ENCODE data around the gene RAVER2.
A peak's percentile ranks its signal among the peaks of the same experiment; 100 is the strongest.
"Not testable (repeated sequence)": the region's sequence is repeated elsewhere in the genome, so short reads cannot be mapped to it uniquely, and the experiment has no call there.

RAVER2 gene

GRCh38 chr1:64775113-64775512 is 30.2 kb downstream of the RAVER2 start:
- Histone ChIP-seq H3K4me3 (no peak overlapping the region), H3K27ac (no peak overlapping the region)
- no peak for DNase-seq (ENCODE audit: low spot score)
- no peak for TF ChIP-seq CTCF (IDR thresholded peaks at IDR 0.05)

- not testable (repeated sequence) for H3K4me3 ChIP-seq; DNase-seq (ENCODE audit: low spot score); H3K27ac ChIP-seq
Observed at GRCh38 chr1:64782044-64782443, 37.2 kb downstream of the RAVER2 start.

GRCh38 chr1:64782848-64783247 is 38.0 kb downstream of the RAVER2 start:
- not testable (repeated sequence) for H3K27ac ChIP-seq; H3K4me3 ChIP-seq; DNase-seq (ENCODE audit: low spot score)

GRCh38 chr1:64790832-64791487 is 46.1 kb downstream of the RAVER2 start:
- no peak for DNase-seq (ENCODE audit: low spot score)
- TF ChIP-seq CTCF (IDR thresholded peaks at IDR 0.05) = no peak
- no peak overlapping the region for H3K27ac ChIP-seq
- H3K4me3 ChIP-seq = no peak overlapping the region

GRCh38 chr1:64798872-64799271 is 54.0 kb downstream of the RAVER2 start:
- no peak for TF ChIP-seq CTCF (IDR thresholded peaks at IDR 0.05)
- no peak for DNase-seq (ENCODE audit: low spot score)
- Histone ChIP-seq H3K27ac (no peak overlapping the region), H3K4me3 (no peak overlapping the region)

GRCh38 chr1:64801851-64802523 is 57.1 kb downstream of the RAVER2 start:
- no peak for DNase-seq (ENCODE audit: low spot score)
- Histone ChIP-seq H3K4me3 (no peak overlapping the region), H3K27ac (no peak overlapping the region)
- no peak for TF ChIP-seq CTCF (IDR thresholded peaks at IDR 0.05)

- TF ChIP-seq CTCF (IDR thresholded peaks at IDR 0.05) = no peak
- Histone ChIP-seq H3K4me3 (no peak overlapping the region), H3K27ac (no peak overlapping the region)
- no peak for DNase-seq (ENCODE audit: low spot score)
Observed at GRCh38 chr1:64809309-64809708, 64.4 kb downstream of the RAVER2 start.

- Histone ChIP-seq H3K4me3 (no peak overlapping the region), H3K27ac (peak overlapping the region; percentile 33 to 37)
- TF ChIP-seq CTCF (IDR thresholded peaks at IDR 0.05) = no peak
- DNase-seq (ENCODE audit: low spot score) = no peak
Observed at GRCh38 chr1:64810001-64810400, 65.1 kb downstream of the RAVER2 start.

Data from coronary artery (tissue), 2 donors.